Femur (tissue), 1 donor: ENCODE measurements around the gene KCNH4.
"Not testable (repeated sequence)": the region's sequence is repeated elsewhere in the genome, so short reads cannot be mapped to it uniquely, and the experiment has no call there.

Source experiments
- DNase-seq: peaks from one replicate; pipeline ENCODE4 v3.0.0-alpha.2; 2017

Gene KCNH4

GRCh38 chr17:42180922-42181850 lies at the start of gene KCNH4:
Gene KCNH4, minus strand, starts transcription at chr17:42181142. Its CDS starts 197 bp downstream, at chr17:42180945.
- DNase-seq: peak; percentile 80

- no peak for DNase-seq
Observed at GRCh38 chr17:42230225-42230624, 49.3 kb upstream of the KCNH4 start.

- DNase-seq: no peak
Observed at GRCh38 chr17:42227849-42228700, 47.1 kb upstream of the KCNH4 start.

GRCh38 chr17:42225646-42226045 lies 44.7 kb upstream of the KCNH4 start:
- DNase-seq: no peak

GRCh38 chr17:42224651-42225050 lies 43.7 kb upstream of the KCNH4 start:
- DNase-seq: no peak

- peak; percentile 41 for DNase-seq
Observed at GRCh38 chr17:42221886-42222745, 41.2 kb upstream of the KCNH4 start.

- not testable (repeated sequence) for DNase-seq
Observed at GRCh38 chr17:42219280-42219679, 38.3 kb upstream of the KCNH4 start.

- DNase-seq: no peak
Observed at GRCh38 chr17:42214156-42214555, 33.2 kb upstream of the KCNH4 start.

GRCh38 chr17:42212382-42212781 lies 31.4 kb upstream of the KCNH4 start:
- DNase-seq: no peak

GRCh38 chr17:42211921-42212341 lies 31.0 kb upstream of the KCNH4 start:
- peak; percentile 80 for DNase-seq

- DNase-seq: no peak
Observed at GRCh38 chr17:42210046-42210445, 29.1 kb upstream of the KCNH4 start.

GRCh38 chr17:42206153-42206612 lies 25.2 kb upstream of the KCNH4 start:
- not testable (repeated sequence) for DNase-seq

- DNase-seq: no peak
Observed at GRCh38 chr17:42203354-42203753, 22.4 kb upstream of the KCNH4 start.

- DNase-seq: no peak
Observed at GRCh38 chr17:42202696-42203095, 21.8 kb upstream of the KCNH4 start.

- no peak for DNase-seq
Observed at GRCh38 chr17:42202159-42202558, 21.2 kb upstream of the KCNH4 start.

GRCh38 chr17:42201458-42201772 lies 20.5 kb upstream of the KCNH4 start:
- DNase-seq: no peak

- no peak for DNase-seq
Observed at GRCh38 chr17:42200706-42201457, 19.9 kb upstream of the KCNH4 start.

GRCh38 chr17:42199416-42200011 lies 18.6 kb upstream of the KCNH4 start:
- no peak for DNase-seq

GRCh38 chr17:42198897-42199296 lies 18.0 kb upstream of the KCNH4 start:
- no peak for DNase-seq

- DNase-seq: no peak
Observed at GRCh38 chr17:42197564-42198156, 16.7 kb upstream of the KCNH4 start.
